GM06990 (cell line): Measurements from ENCODE around the gene BCAS3.

Experiments used
- DNase-seq: peaks from one replicate; pipeline ENCODE4 v3.0.0-alpha.2; 2011; ENCODE audit not compliant: insufficient read length; ENCODE audit errors: extremely low read depth
- H3K27me3 ChIP-seq: replicated peaks from 2 replicates; pipeline ENCODE4 v1.6.0; 2011; ENCODE audit warnings: low read length; ENCODE audit not compliant: control insufficient read depth, insufficient read depth
- H3K36me3 ChIP-seq: 2 replicates; pipeline ENCODE4 v1.5.1; 2011; ENCODE audit warnings: low read length; ENCODE audit not compliant: control insufficient read depth, insufficient read depth
- H3K4me3 ChIP-seq: replicated peaks from 2 replicates; pipeline ENCODE4 v1.5.1; 2011; ENCODE audit warnings: low read depth, mild to moderate bottlenecking, control low read depth, low read length
- TF ChIP-seq, protein P1 (sequence below): IDR thresholded peaks from 2 replicates; pipeline ENCODE4 v1.5.1; 2011; ENCODE audit warnings: low read length, control low read depth, mild to moderate bottlenecking, inconsistent platforms; ENCODE audit not compliant: insufficient read depth, poor library complexity, severe bottlenecking

The BCAS3 gene

DNA sequence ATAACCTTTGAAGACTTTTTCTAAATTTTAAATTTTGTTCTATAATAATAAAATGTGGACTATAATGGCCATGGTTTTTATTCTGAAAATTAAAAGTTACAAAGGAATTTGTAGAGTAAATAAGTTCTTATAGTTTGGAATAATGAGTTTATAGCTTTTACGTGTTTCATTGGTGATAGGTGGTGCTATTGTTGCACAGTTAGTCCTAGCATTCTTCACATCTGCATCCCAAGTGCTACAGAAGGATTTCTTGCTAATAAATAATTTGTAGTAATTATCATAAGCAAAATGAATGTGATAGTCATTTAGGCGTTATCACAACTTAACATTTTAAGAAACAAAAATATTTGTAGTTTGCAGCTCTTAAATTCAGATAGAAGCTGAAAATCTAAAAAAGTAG lies 67.9 kb downstream of the BCAS3 start:
- no peak for DNase-seq
- TF ChIP-seq, protein P1, sequence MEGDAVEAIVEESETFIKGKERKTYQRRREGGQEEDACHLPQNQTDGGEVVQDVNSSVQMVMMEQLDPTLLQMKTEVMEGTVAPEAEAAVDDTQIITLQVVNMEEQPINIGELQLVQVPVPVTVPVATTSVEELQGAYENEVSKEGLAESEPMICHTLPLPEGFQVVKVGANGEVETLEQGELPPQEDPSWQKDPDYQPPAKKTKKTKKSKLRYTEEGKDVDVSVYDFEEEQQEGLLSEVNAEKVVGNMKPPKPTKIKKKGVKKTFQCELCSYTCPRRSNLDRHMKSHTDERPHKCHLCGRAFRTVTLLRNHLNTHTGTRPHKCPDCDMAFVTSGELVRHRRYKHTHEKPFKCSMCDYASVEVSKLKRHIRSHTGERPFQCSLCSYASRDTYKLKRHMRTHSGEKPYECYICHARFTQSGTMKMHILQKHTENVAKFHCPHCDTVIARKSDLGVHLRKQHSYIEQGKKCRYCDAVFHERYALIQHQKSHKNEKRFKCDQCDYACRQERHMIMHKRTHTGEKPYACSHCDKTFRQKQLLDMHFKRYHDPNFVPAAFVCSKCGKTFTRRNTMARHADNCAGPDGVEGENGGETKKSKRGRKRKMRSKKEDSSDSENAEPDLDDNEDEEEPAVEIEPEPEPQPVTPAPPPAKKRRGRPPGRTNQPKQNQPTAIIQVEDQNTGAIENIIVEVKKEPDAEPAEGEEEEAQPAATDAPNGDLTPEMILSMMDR = no peak
- Histone ChIP-seq H3K4me3 (no peak overlapping the region), H3K36me3 (no peaks in the 10 kb centered on the region), H3K27me3 (no peaks in the 10 kb centered on the region)

DNA sequence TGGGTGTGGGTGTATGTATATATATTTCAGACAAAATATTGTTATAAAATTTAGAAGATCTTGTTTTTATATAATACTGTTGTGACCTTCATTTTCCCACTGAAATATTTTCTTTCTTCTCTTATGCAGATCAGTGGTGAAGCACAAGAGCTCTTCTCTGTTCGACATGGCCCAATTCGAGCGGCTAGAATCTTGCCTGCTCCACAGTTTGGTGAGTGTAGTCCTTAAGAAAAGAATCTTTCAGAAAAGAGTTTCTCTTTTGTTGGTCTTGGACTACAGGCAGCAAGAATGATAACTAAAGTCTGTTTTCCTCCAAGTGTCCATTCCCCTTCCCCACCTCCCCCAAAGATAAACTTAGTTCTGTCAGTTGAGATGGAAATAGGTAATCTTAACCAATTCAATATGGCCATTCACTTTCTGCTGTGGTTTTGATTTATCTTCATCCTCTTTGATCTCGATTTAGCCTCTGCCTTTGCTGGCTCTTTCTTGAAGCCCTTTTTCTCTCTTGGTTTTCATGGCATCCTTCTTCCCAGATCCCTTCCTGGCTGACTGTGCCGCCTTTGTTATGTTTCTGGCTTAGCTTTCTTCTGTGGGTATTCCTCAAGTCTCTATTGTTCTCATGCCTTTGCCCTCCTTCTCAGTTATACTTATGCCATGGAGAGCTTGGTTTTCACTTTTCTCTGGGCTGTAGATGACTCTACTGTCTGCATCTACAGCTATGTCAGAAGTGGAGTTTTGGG lies 69.6 kb downstream of the BCAS3 start:
- TF ChIP-seq, protein P1 = no peak
- Histone ChIP-seq H3K27me3 (no peaks in the 10 kb centered on the region), H3K36me3 (no peaks in the 10 kb centered on the region), H3K4me3 (no peak overlapping the region)
- no peak for DNase-seq

DNA sequence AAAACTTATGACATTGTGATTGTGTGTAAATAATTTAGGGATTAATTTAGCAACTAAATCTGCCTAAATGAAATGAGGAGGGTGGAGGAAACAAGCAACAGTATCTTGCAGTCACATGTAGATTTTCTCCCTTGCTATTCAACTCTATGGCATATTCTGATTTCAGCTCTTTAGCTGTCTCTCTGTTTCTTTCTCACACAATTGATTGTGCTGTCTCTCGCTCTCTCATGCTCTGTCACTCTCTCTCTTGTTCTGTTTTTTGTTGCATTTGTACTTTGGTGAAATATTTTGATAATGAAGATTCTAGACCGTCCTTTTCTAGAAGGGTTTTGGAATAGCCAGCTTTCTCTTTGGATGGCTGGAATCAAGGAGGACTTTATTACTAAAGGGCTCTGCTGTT lies 70.6 kb downstream of the BCAS3 start:
- no peak for DNase-seq
- TF ChIP-seq, protein P1 = no peak
- no peaks in the 10 kb centered on the region for H3K36me3 ChIP-seq
- H3K27me3 ChIP-seq = no peaks in the 10 kb centered on the region
- no peak overlapping the region for H3K4me3 ChIP-seq

DNA sequence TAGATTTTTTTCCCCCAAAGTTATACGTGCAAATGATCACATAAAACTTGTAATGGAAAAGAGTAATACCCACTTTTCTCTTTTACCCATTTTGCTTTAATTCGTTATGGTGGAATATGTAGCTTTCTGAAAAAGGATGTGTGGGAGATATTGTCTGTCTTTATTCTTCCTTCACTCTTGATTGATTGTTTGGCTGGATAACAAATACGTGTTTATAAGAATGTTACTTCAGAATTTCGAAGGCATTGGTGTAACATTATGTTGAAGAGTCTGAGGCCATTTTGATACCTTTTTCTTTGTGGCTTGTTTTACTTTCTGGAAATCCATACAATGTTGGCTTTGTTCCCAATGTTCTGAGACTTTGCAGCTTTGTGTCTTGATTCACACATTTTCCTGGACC lies 71.4 kb downstream of the BCAS3 start:
- Histone ChIP-seq H3K36me3 (no peaks in the 10 kb centered on the region), H3K27me3 (no peaks in the 10 kb centered on the region), H3K4me3 (no peak overlapping the region)
- TF ChIP-seq, protein P1 = no peak
- DNase-seq = no peak

DNA sequence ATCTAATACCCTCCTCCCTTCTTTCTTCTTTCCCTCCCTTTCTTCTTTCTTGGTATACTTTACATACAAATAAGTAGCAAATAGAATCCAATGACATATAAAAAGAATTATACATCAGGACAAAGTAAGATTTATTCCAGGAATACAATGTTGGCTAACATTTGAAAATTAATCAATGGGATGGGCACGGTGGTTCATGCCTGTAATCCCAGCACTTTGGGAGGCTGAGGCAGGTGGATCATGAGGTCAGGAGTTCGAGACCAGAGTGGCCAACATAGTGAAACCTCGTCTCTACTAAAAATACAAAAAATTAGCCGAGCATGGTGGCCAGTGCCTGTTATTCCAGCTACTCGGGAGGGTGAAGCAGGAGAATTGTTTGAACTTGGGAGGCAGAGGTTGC lies 72.1 kb downstream of the BCAS3 start:
- no peaks in the 10 kb centered on the region for H3K36me3 ChIP-seq
- TF ChIP-seq, protein P1 = no peak
- no peak overlapping the region for H3K4me3 ChIP-seq
- DNase-seq = no peak
- H3K27me3 ChIP-seq = no peaks in the 10 kb centered on the region

DNA sequence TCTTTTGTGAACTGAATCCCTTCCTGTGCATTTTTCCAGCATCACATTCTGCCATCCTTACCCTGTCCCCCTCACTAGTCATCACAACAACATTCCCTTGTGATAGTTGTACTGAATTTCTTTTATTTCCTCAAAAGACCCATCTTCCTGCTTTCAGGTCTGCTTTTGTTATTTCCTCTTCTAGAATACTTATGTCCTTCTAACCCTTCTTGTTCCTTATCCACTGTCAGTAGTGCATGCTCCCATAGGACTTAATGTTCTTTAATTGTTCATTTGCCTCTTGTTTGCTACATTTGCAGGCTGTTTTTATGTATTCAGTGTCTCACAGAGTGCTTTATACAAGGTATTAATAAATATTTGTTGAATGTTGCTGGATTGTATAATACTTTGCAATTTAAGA lies 73.0 kb downstream of the BCAS3 start:
- DNase-seq = no peak
- no peaks in the 10 kb centered on the region for H3K36me3 ChIP-seq
- no peak overlapping the region for H3K4me3 ChIP-seq
- H3K27me3 ChIP-seq = no peaks in the 10 kb centered on the region
- TF ChIP-seq, protein P1 = no peak
